DMS153 (cell line): ENCODE measurements around the gene FAM180B.
A peak's percentile ranks its signal among the peaks of the same experiment; 100 is the strongest.
"Not testable (repeated sequence)": the region's sequence is repeated elsewhere in the genome, so short reads cannot be mapped to it uniquely, and the experiment has no call there.

ENCODE experiments used
- DNase-seq: peaks from one replicate; lab custom pipeline; 2025; lab: John Stamatoyannopoulos, UW

FAM180B gene

GRCh38 chr11:47586098-47586855 is at the start of gene FAM180B:
FAM180B (plus strand) TSS chr11:47586678; CDS start chr11:47586769, 91 bp downstream.
- DNase-seq, result no peak

- no peak for DNase-seq
Measured at GRCh38 chr11:47536915-47537314, 49.6 kb upstream of the FAM180B start.

- peak; percentile 59 for DNase-seq
Measured at GRCh38 chr11:47538741-47539565, 47.5 kb upstream of the FAM180B start.

DNA sequence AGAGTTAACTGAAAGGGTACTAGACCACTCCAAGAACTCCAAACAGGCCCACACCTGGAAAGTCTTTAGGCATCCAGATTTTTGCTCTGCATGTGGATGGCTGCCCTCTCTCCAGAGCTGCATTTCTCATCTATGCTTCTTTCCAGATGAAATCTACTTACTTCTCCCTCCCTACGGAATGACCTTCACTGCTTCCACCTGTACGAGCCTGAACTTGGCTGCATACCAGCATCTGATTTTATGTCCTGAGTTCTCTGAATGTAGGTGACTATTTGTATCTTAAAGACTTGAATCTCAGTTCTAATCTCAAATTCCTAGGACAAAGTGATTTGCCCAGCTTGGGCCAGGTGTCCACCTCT is 46.8 kb upstream of the FAM180B start:
- no peak for DNase-seq

GRCh38 chr11:47541070-47541469 is 45.4 kb upstream of the FAM180B start:
- no peak for DNase-seq

DNA sequence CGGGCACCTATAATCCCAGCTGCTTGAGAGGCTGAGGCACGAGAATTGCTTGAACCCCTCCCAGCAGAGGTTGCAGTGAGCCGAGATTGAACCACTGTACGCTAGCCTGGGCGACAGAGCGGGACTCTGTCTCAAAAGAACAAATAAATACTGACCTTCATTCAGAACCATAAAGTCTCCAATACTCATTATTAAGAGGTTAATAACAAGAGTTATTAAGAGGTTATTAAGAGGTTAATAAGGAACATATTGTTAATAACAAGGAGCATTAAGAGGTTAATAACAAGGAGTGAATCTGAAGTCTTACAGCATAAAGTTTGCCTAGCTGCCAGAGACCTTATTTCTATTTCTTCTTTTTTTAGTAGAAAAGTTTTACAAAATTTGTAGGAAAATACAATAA is 41.2 kb upstream of the FAM180B start:
- no peak for DNase-seq

DNA sequence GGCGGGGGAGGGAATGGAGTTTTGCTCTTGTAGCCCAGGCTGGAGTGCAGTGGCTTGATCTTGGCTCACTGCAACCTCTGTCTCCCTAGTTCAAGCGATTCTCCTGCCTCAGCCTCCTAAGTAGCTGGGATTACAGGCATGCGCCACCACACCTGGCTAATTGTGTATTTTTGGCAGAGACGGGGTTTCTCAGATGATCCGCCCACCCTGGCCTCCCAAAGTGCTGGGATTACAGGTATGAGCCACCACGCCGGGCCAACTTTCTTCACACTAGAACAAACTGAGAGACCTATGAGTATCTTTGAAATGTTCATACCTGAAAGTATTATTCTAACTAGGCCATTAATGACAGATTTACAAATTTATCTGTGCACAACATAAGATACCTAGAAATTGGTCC is 40.2 kb upstream of the FAM180B start:
- DNase-seq, result not testable (repeated sequence)

- DNase-seq, result no peak
Measured at GRCh38 chr11:47550288-47551047, 36.0 kb upstream of the FAM180B start.

- DNase-seq, result no peak
Measured at GRCh38 chr11:47551086-47551485, 35.4 kb upstream of the FAM180B start.

DNA sequence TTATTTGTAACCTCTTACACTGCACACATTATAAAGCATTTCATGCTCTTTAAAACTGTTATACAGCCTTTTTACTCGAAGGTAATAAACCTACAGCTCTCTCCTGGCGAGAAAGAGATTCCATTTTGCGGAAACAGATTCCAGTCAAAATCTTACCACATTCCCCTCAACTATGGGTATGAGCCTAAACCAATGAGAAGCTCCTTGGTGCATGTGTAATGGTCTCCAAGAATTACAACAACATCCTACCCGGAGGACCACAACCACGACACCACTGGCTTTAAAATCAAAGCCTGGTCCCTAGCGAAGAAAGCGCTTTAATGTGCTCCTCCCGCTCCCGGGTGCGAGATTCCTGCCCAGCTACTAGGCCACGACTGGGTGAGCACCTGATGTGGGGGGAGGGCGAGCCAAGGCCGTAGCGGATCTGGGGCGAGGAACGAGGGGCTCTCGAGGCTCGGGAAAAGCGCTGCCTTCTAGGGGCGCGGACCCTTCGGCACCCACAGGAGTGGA is 34.4 kb upstream of the FAM180B start:
- DNase-seq, result no peak

DNA sequence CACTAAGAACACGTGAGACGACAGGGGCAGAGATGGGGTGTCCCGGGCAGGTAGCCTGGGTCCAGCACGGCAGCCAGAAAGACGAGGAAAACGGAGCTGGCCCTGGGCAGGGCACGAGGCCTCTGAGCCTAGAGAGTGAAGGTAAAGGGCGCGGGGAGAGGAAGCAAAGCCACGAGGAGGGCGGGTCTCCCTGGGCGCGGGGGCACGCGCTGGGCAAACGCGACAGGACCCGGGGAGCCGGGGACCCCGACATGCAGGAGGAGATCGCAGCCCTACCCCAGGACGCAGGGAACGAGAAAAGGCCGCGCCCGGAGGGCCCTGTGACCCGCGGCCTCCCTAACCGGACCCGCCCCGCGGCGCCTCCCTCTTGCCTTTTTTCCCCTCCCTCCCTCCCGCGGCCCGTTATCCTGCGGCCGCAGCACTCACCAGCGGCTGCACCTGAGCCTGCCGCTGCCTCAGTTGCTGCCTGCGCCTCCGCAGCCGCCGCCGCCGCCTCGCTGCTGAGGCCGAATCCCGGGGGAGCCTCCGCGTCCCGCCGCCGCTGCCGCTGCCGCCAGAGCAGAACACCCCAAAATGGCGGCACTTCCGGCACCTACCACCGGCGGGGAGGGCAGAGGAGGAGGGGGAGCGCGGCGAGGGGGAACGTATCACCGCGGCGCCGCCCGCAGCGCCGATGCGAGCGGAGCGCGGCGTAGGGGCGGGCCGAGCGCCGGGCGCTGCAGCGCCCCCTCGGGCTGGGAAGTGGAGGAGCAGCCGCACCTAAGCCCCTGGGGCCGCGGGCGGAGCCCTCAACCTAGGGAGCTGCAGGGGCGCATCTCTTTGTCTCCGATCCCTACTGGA is 33.7 kb upstream of the FAM180B start, which contains the start of gene CELF1:
Gene CELF1, minus strand, starts transcription at position 567 of the 840 bp plus-strand sequence. CDS start 53,609 bp downstream, outside the sequence.
- peak; percentile 86 for DNase-seq

- DNase-seq, result peak; percentile 66
Measured at GRCh38 chr11:47553406-47553743, 33.1 kb upstream of the FAM180B start.

DNA sequence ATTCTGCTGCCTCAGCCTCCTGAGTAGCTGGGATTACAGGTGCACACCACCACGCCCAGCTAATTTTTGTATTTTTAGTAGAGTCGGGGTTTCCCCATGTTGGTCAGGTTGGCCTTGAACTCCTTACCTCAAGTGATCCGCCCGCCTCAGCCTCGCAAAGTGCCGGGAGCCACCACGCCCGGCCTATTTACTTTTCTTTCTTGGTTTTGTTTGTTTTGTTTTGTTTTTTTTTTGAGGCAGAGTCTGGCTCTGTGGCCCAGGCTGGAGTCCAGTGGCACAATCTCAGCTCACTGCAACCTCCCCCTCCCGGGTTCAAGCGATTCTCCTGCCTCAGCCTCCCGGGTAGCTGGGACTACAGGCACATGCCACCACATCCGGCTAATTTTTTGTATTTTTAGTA is 29.5 kb upstream of the FAM180B start:
- DNase-seq, result not testable (repeated sequence)

DNA sequence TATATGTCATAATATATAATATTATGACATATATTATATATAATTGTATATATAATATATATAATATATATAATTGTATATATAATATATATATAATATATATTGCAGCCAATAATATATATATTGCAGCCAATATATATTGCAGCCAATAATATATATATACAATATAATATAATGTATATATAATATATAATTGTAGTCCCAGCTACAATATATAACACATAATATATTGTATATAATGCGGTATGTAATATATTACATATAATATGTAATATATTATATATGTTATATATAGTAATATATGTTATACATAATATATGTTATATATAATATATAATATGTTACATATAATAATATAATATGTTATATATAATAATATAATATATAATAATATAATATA is 27.8 kb upstream of the FAM180B start:
- DNase-seq, result no peak

GRCh38 chr11:47560426-47560825 is 26.1 kb upstream of the FAM180B start:
- DNase-seq, result no peak

GRCh38 chr11:47562393-47562792 is 24.1 kb upstream of the FAM180B start:
- not testable (repeated sequence) for DNase-seq

- DNase-seq, result not testable (repeated sequence)
Measured at GRCh38 chr11:47564366-47564765, 22.1 kb upstream of the FAM180B start.

- no peak for DNase-seq
Measured at GRCh38 chr11:47564933-47565339, 21.5 kb upstream of the FAM180B start.

- no peak for DNase-seq
Measured at GRCh38 chr11:47565340-47566148, 20.9 kb upstream of the FAM180B start, which contains the start of gene PTPMT1. PTPMT1 (plus strand) TSS chr11:47565599; CDS start chr11:47565623, 24 bp downstream.

- DNase-seq, result no peak
Measured at GRCh38 chr11:47566149-47566698, 20.3 kb upstream of the FAM180B start.
